NCI-H2196 (cell line): Measurements from ENCODE around the gene PLCZ1.
"Not testable (repeated sequence)": the region's sequence is repeated elsewhere in the genome, so short reads cannot be mapped to it uniquely, and the experiment has no call there.

ENCODE experiments used
- DNase-seq: peaks from one replicate; lab custom pipeline; 2025; ENCODE audit not compliant: unreplicated experiment; lab: John Stamatoyannopoulos, UW

PLCZ1 gene

GRCh38 chr12:18737819-18738218 lies at the start of gene PLCZ1, which contains the start of gene CAPZA3:
Gene PLCZ1, minus strand, starts transcription at chr12:18738012. Its CDS starts 641 bp downstream, at chr12:18737371.
Gene CAPZA3, plus strand, starts transcription at chr12:18738119. Its CDS starts 150 bp downstream, at chr12:18738269.
- DNase-seq = no peak

- not testable (repeated sequence) for DNase-seq
Measured at GRCh38 chr12:18785465-18785864, 47.7 kb upstream of the PLCZ1 start.

GRCh38 chr12:18782827-18783226 lies 45.0 kb upstream of the PLCZ1 start:
- DNase-seq = no peak

- DNase-seq = not testable (repeated sequence)
Measured at GRCh38 chr12:18766479-18766878, 28.7 kb upstream of the PLCZ1 start.

GRCh38 chr12:18755341-18755740 lies 17.5 kb upstream of the PLCZ1 start:
- no peak for DNase-seq

- no peak for DNase-seq
Measured at GRCh38 chr12:18754124-18754707, 16.4 kb upstream of the PLCZ1 start.

- DNase-seq = no peak
Measured at GRCh38 chr12:18753481-18754123, 15.8 kb upstream of the PLCZ1 start.

- no peak for DNase-seq
Measured at GRCh38 chr12:18752947-18753346, 15.1 kb upstream of the PLCZ1 start.

GRCh38 chr12:18752280-18752920 lies 14.6 kb upstream of the PLCZ1 start:
- no peak for DNase-seq

GRCh38 chr12:18751866-18752265 lies 14.1 kb upstream of the PLCZ1 start:
- no peak for DNase-seq

GRCh38 chr12:18750085-18750484 lies 12.3 kb upstream of the PLCZ1 start:
- DNase-seq = no peak

- DNase-seq = no peak
Measured at GRCh38 chr12:18749386-18749957, 11.7 kb upstream of the PLCZ1 start.

- no peak for DNase-seq
Measured at GRCh38 chr12:18747895-18748294, 10.1 kb upstream of the PLCZ1 start.

GRCh38 chr12:18731156-18731555 lies 6.7 kb downstream of the PLCZ1 start:
- no peak for DNase-seq

GRCh38 chr12:18723752-18724151 lies 14.1 kb downstream of the PLCZ1 start:
- no peak for DNase-seq

- DNase-seq = no peak
Measured at GRCh38 chr12:18721452-18721851, 16.4 kb downstream of the PLCZ1 start.

- DNase-seq = no peak
Measured at GRCh38 chr12:18720690-18721089, 17.1 kb downstream of the PLCZ1 start.

GRCh38 chr12:18719922-18720510 lies 17.8 kb downstream of the PLCZ1 start:
- no peak for DNase-seq

GRCh38 chr12:18718462-18718861 lies 19.4 kb downstream of the PLCZ1 start:
- no peak for DNase-seq

GRCh38 chr12:18716236-18716635 lies 21.6 kb downstream of the PLCZ1 start:
- no peak for DNase-seq

- DNase-seq = no peak
Measured at GRCh38 chr12:18706798-18707197, 31.0 kb downstream of the PLCZ1 start.

- no peak for DNase-seq
Measured at GRCh38 chr12:18703911-18704310, 33.9 kb downstream of the PLCZ1 start.
